Posterior vena cava (tissue), 2 donors: ENCODE measurements around the gene RPGRIP1L. TPM values are rescaled to one million over a fixed set of nuclear protein-coding genes. Genes with fewer than 3 reads are reported as not detected.

Experiments
- DNase-seq: peaks from one replicate; pipeline ENCODE4 v3.0.0-alpha.2; 2020; ENCODE audit warnings: low spot score
- intact Hi-C, 2 donors: fragments of 100-400 bp; cut with DNase I; formaldehyde crosslinking; loops; one replicate each; pipeline versions ENCODE4 v1.14.1 to v1.14.2; 2022 to 2023
- total RNA-seq, 2 donors: library from RNA; stranded (reverse); fragmentation: NEBNext Ultra II Directional; extraction: Animal tissue kit (Norgen Biotek cat#: 25700); gene quantifications; one replicate each; pipeline ENCODE4 v1.2.1, GENCODE V29; 2021
- donor health status: DM: yes; HTN: yes; CAD: no.
- donor health status: DM: yes; HTN: yes; CAD: no.

Gene RPGRIP1L
- total RNA-seq, 2 donors from 2014 or later = 6.6 to 6.8 TPM

DNA sequence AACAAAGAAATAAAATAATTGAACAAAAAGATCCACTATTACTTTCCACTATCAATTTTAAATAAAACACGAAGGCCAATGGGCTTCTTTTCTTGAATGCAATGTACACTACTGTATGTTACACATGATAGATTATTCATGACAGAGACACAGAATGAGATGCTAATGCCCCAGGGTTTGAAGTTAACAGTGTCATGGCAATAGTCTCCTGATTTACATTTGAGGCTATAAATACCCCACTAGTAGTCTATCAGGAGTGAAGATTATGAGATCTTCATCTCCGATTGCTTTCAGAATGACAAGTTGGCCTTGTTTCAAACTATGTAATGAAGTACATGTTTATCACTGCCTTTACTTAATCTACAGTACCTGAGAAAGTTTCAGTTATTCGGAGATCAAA, 84.4 kb downstream of the RPGRIP1L start:
- DNase-seq = no peak
- intact Hi-C loops = no loop called here

DNA sequence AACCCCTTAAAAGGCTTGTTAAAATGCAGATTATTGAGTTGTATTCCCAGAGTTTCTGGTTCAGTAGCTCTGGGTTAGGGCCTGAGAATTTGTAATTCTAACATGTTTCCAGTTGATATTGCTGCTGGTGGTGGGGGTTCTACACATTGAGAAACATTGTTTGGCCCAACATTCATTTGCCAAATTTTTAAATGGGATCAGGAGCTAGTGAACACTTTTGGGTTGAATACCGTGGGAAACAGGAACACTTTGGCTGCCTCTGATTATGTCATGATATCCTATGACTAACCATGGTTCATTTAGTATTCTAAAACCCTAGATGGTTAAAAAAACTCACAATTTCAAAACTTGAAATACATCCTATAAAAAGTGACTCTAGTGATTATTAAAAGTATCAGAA, 89.3 kb downstream of the RPGRIP1L start:
- intact Hi-C loops = no loop called here

DNA sequence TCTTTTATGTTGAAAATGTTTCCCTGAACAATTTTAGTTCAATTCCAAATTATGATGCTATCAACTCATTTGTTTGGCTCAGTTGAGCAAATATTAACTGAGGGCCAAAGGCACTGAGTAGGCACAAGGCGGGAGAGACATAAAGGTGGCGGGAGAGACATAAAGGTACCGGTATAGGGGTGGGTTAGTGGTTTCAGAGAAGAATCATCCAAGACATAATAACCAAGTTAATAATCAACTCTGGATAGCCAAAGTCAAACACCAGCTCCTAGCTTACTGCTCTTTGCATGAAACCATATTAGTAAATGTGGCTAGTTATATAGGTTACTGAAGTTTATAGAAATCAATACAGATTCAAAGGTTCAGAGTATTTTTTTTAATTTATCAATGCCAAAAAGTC, 91.7 kb downstream of the RPGRIP1L start:
- no peak for DNase-seq
- intact Hi-C loops = no loop called here

More for the DNA sequence above, 89.3 kb downstream of the RPGRIP1L start:
- DNase-seq = no peak

DNA sequence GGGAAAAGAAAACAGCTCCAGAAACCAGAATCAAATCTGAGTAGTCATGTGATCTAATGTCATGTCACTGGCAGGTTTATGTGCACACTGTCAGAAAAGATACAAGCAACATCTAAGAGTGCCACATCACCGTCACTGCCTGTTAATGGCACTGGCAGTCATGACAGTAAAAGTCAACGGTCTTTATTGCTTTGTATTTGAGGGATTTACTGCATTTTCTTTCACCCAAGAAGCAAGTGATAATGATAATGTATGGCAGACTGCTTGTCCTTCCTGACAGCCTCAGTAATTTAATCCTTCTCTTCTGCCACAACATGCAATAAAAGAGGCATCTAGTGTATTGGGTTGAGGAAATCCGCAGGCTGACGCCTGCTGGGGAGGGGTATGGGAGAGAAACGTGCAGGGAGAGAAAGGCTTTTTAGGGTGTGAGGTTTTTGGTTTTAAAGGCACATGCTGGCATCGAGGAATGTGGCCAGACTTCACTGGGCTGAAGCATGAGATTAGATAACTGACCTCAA, 92.4 kb downstream of the RPGRIP1L start:
- DNase-seq = no peak
- intact Hi-C loops = no loop called here

DNA sequence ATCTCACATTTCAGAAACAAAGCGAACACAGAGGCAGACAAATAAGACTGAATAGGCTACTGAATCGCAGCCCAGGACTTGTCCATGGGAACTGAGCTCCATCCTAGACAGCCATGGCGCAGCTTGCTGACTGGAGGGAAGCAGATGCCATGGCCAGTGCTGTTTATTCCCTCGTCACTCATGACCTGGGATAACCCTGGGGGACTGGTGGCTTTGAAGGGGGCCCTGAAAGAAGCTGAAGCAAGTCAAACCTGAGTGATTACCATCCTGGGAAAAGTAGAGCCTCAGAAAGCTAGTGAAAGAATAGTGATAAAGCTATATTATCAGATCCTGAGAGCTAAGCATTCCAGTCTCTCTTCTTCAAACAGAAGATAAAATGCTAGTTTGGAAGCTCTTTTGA, 94.1 kb downstream of the RPGRIP1L start:
- no peak for DNase-seq
- intact Hi-C loops = no loop called here

DNA sequence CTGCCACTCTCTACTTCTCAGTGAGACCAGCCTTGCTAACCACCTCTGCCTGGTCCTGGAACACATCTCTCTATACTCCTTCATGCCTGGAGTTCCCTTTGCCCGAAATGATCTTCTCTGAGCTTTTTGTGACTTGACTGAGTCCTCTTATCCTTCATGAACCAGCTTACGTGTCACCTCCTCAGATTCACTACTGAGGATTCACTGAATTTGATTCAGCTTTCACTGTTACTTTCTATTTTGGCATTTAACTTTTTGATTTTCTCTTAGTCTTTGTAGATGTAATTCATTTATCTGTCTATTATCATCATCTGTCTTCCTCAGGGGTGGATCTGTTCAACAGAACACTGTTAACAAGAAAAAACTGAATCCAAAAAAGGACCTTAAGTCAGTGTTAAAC, 95.6 kb downstream of the RPGRIP1L start:
- intact Hi-C loops = no loop called here
- no peak for DNase-seq

DNA sequence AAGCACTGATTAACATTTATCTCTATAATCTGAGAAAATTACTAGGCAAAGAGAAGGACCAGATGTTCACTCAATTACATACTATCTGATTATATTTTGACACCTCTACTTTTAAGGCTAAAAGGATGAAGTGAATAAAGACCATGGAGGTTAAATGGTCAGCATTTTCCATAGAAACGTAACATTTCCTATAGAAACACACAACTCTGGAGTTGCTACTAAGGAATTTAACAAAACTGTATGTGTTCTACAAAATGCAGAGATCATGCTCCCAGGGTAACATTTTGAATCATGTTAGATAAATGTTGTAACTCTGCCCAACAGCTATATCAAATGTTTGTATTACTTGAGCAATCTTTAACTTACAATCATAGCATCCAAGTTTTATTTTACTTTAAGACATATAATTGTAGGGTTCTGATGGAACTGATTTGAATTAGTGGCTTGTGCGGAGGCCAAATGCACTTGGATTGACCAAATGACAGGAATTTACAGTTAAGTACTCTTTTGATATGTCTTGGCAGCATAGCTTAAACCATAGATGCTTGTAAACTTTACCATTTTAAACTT, 97.7 kb downstream of the RPGRIP1L start:
- intact Hi-C loops = no loop called here
- no peak for DNase-seq

DNA sequence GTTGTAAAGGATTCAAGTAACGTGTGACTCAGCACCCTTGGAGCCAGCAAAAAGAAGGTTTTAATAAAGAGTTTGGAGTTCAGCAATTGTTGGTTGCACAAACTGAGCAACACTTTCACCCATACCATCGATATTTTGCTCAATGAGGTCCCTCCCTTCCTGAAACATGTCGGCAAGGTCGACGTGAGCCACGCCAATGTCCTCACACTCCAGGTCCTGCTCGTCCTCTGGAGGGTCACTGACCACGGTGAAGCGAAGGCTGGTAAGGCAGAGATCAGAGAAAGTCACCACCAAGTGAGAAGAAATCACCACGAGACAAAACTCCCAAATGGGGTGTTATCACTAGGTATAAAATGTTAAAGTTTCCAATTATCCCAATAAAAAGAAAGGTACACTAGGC, 98.3 kb downstream of the RPGRIP1L start:
- intact Hi-C loops = no loop called here

DNA sequence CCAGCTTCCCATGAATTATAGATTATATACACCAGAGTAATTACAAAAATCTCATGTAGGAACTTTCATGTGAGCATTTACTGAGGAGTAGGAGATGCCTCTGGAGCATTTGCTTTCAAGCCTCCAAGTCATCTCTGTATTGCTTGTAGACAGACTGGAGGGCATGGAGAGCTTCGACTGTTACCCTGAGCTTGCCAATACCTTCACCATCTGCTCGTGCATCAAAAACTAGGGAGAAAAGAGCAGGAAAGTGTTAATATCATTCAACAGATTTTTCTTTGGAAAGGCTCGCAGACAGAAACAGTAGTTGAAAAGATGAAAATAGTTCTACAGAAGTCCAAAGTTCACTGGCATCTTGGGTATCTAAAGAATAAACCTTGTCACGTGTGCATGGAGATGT, 101.7 kb downstream of the RPGRIP1L start:
- DNase-seq = no peak
- intact Hi-C loops = no loop called here

More for the DNA sequence above, 98.3 kb downstream of the RPGRIP1L start:
- DNase-seq = no peak

DNA sequence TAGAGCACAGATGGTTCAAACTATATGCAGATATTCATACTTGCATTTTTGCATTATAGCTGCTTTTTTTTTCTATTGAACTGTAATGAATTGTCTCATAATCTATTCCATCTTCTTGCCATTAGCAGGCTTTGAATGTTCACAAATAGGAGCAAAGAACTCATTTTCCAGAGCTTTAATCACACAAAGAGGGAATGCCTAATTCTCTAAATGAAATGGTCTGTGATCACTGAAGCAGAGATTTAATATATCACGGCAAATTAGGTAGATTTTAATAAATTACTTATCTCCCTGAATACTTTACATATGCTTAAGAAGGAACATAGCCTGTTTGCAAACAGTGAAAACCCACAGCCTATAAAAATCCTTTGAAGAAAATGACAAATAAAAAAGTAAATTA, 103.0 kb downstream of the RPGRIP1L start:
- DNase-seq = no peak
- intact Hi-C loops = no loop called here

DNA sequence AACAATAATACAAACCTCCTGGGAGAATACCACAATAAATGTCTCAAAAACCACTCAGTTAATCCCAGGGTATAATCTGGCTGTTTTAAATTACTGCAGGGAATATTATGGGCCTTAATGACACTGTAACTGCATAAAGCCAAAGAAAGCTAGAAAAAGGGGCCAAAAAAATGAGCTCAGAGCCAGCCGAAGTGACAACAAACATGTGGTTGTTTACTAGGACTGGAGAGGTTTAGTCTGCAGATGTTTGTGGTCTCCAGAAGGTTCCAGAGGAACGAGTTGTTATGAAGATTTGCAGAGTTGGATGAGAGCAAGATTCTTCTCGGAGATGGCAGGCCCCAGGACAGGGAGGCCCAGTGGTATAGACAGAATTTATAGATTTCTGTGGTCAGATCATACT, 103.5 kb downstream of the RPGRIP1L start:
- intact Hi-C loops = no loop called here
- DNase-seq = no peak

DNA sequence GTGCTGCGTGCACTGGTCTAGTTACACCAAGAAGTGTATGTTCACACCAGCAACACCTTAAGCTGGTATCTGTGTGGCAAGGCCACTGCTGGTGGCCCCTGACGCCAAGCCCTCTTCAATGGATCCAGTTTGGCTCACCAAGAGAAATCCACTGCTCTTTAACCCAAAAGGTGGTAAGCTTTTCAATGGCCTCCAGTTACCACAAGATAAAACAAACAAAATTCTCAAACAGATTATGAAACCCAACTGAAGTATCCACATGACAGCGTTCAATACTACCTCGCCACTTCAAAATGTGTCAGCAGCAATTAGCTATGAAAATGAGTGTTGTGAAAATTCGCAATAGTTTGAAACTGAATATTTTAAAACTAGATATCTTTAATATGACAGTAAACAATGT, 104.1 kb downstream of the RPGRIP1L start:
- DNase-seq = no peak
- intact Hi-C loops = no loop called here

DNA sequence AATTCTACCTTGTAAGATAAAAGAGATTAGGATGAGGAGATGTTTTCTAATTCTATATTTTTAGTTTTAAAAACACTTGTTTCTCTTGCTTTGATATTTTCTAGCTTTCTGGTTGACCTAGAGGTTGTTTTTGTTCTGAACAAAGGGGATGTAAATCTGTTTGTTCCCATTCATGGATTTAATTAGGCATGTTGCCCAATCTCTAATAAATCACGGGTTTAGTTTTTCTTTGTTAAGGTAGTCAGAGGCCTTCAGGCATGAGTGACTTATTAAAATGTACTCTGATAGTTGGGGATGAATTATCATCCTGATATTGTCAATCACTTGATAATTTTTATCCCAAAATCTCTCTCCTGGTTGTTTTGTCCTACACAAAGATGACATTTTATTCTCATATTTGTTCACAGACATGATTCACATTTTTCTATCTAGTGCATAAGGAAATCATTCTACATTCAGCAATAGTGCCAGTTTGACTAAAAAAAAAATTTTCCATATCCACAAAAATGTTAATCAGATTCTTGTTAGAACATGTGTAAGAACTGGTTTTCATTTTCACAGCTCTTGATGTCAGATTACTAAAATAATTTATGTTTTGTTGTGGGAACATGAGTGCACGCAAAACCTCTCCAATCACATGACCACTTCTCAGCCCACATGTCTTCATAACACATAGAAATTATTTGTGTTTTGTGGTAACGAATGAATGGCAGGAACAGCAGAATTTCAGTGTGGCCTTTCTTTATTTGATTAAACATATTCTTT, 105.0 kb downstream of the RPGRIP1L start:
- intact Hi-C loops = no loop called here
- DNase-seq = no peak

DNA sequence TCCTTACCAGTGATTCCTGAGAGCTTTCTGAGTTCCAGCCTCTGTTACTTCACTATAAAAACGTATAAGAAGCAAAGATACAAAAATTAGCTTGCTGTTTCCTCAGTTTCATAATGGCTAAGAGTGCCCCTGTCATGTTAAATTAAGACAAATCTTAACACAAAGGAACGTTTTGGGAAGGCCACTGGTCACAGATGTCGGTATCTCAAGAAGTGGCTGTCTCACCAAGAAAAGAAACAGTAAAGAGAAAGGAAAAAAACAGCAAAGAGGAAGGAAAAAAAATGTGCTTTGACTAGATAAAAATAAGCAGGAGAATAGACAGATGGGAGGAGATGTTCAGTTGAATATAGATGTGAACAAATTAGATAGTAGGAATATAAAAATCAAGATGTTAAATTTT, 105.9 kb downstream of the RPGRIP1L start:
- no peak for DNase-seq
- intact Hi-C loops = no loop called here

DNA sequence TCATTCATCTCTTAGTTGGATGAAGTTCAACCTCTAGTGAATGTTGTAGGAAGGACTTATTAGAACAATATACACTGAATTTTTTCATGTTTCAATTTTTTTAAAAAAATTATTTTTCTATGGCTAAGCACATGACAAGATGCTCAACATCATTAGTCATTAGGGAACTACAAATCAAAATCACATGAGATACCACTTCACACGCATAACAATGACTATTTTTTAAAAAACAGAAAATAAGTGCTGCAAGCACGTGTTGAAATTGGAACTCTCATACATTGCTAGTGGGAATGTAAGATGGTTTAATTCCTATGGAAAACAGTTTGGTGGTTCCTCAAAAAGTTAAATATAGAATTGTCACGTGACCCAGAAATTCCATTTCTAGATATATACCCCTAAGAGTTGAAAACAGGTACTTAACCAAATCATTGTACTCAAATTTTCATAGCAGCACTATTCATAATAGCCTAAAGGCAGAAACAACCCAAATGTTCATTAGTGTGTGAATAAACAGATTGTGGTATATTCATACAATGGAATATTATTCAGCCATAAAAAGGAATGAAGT, 115.5 kb downstream of the RPGRIP1L start:
- DNase-seq = no peak
- intact Hi-C loops = no loop called here

DNA sequence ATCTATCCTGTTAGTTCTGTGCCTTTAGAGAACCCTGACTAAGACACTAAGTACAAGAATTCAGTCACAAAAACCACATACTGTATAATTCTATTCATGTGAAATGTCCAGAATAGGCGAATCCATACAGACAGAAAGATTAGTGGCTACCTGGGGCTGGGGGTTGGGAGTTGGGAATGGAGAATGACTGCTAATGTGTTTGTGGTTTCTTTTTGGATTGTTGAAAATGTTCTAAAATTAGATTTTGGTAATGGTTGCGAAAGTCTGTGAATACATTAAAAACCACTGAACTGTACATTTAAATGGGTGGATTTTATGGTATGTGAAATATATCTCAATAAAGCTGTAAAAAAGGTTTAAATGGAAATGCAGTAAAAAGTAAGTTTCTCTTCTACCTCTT, 120.3 kb downstream of the RPGRIP1L start:
- no peak for DNase-seq
- intact Hi-C loops = no loop called here

DNA sequence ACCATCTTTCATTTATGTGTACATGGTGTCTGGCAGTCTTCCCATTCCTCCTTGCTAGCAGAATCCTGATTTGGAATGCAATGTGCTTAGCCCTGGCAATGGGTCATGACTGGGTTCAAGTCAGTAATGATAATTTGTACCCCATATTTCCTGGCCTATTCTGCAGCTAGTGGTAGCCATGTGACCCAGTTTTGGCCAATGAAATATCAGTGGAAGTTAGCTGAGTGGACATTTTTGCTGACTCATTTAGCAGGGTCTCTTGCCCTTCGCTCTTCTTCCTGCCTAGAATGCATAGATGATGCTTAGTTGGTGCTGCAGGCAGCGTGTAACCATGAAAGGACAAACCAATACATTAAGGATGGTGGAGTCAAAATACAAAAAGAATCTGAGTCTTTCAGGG, 121.9 kb downstream of the RPGRIP1L start:
- intact Hi-C loops = no loop called here
- no peak for DNase-seq

DNA sequence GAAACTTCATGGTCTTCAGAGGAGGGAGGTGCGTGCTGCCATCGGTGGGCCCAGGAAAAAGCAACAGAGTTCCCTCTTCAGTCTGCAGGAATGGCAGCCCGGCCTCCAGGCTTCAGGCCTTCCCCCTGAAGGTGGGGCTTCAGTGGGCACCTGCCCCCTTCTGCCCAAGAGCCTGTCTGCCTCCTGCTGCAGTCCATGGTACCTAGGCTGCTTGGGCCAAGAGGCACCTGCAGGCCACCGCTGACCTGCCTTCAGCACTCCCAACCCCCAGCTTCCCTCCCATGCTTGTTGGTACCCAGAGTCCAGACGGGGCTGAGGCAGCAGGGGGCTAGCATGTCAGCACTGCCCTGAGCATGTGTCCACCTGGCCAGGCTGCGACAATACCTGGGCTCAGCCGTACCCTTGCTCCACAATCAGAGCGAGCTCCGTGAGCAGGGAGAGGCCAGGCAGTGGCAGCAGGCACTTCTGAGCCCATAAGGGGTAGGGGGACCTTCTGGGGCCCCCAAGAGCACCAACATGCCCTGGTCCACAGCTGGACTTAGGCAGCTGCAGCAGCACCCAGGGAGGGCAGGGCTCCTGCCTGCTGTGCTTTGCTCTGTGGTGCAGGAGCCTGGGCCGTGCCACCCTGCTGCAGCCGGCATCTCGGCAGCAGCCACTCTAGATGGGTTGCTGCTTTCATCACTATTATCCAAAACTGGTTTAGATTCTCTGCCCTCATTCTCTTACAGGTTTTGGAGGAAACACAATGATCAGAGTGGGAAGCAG, 123.4 kb downstream of the RPGRIP1L start:
- intact Hi-C loops = no loop called here
- DNase-seq = no peak

DNA sequence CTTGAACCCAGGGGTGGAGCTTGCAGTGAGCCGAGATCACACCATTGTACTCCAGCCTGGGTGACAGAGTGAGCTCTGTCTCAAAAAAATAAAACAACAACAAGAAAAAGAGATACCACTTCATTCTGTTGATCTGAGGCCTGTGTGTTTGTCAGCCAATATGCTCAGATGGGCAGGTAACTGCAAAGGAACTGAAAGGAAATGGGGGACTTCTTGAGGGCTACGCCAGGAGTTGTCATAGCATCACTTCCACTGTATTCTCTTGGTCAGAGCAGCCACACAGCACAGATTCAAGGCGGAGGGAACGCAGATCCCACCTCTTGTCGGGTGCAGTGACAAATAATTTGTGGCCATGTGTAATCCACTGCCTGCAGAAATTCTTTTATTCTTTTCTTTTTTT, 126.8 kb downstream of the RPGRIP1L start:
- DNase-seq = no peak
- intact Hi-C loops = no loop called here

DNA sequence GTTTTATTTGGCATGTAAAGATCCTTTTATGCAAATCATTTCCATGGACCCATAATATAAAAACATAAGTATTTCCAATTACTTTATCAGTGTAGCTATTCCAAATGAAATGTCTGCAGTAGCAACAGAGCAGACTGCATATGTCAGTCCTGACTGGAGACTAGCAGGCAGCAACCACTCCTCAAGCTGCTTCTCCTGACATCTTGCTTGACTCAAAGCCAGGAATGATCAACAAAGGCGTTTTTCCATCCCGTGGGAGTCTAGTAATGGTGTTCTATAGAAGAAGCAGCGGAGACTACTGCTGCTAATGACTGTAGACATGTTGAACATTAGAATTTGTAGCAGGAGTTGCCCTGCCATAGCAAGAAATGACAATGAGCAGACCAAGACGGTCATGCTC, 127.4 kb downstream of the RPGRIP1L start:
- intact Hi-C loops = no loop called here
- DNase-seq = no peak
